ENCODE data around the gene ADAM30.

The ADAM30 gene

GRCh38 chr1:119906927-119907652, 10.8 kb upstream of the ADAM30 start:
- no peak for DNase-seq

GRCh38 chr1:119903443-119903835, 7.1 kb upstream of the ADAM30 start:
- no peak for DNase-seq

- DNase-seq: no peak
Observed at GRCh38 chr1:119902775-119903442, 6.6 kb upstream of the ADAM30 start.

GRCh38 chr1:119898981-119899720, 2.8 kb upstream of the ADAM30 start:
- DNase-seq: no peak

GRCh38 chr1:119898530-119898929, 2.2 kb upstream of the ADAM30 start:
- no peak for DNase-seq

- DNase-seq: no peak
Observed at GRCh38 chr1:119895102-119895501, 1.2 kb downstream of the ADAM30 start.

- no peak for DNase-seq
Observed at GRCh38 chr1:119893827-119894700, 2.3 kb downstream of the ADAM30 start.

- DNase-seq: no peak
Observed at GRCh38 chr1:119893238-119893791, 3.0 kb downstream of the ADAM30 start.

GRCh38 chr1:119891386-119891785, 4.9 kb downstream of the ADAM30 start:
- DNase-seq: no peak

- no peak for DNase-seq
Observed at GRCh38 chr1:119888476-119888875, 7.8 kb downstream of the ADAM30 start.

- DNase-seq: no peak
Observed at GRCh38 chr1:119887427-119887826, 8.9 kb downstream of the ADAM30 start.

GRCh38 chr1:119885903-119886783, 10.2 kb downstream of the ADAM30 start:
- DNase-seq: peak; percentile 84

- DNase-seq: no peak
Observed at GRCh38 chr1:119884711-119885110, 11.6 kb downstream of the ADAM30 start.

- DNase-seq: no peak
Observed at GRCh38 chr1:119883826-119884225, 12.5 kb downstream of the ADAM30 start.

- DNase-seq: no peak
Observed at GRCh38 chr1:119882132-119883049, 13.9 kb downstream of the ADAM30 start.

- DNase-seq: no peak
Observed at GRCh38 chr1:119879510-119880434, 16.5 kb downstream of the ADAM30 start.

GRCh38 chr1:119878171-119878570, 18.1 kb downstream of the ADAM30 start:
- no peak for DNase-seq

GRCh38 chr1:119874186-119874585, 22.1 kb downstream of the ADAM30 start:
- DNase-seq: no peak

Measured in activated effector memory CD4-positive, alpha-beta T cell treated with anti-CD3 and anti-CD28 coated beads, Interleukin-2, amount 50 U/mL, for 16 hours (primary cell).